ENCODE measurements around the gene GPR152. TPM values are rescaled to one million over a fixed set of nuclear protein-coding genes. Genes with fewer than 3 reads are reported as not detected.
A peak's percentile ranks its signal among the peaks of the same experiment; 100 is the strongest.

Gene GPR152
- total RNA-seq, 1 donor from 2014 or later, result not detected

DNA sequence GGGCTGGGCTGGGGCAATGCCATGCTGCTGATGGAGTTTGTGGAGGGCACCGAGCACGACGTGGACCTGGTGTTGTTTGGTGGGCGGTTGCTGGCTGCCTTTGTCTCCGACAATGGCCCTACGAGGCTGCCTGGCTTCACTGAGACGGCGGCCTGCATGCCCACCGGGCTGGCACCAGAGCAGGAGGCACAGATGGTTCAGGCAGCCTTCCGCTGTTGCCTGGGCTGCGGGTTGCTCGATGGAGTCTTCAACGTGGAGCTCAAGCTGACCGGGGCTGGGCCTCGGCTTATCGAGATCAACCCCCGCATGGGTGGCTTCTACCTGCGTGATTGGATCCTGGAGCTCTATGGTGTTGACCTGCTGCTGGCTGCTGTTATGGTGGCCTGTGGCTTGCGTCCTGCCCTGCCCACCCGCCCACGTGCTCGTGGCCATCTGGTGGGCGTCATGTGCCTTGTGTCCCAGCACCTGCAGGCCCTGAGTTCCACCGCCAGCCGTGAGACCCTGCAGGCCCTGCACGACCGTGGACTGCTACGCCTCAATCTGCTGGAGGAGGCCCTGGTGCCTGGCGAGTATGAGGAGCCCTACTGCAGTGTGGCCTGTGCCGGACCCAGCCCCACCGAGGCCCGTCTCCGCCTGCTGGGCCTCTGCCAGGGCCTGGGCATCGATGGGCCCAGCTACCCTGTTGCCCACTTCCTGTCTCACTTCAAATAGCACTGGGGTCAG is 28.5 kb downstream of the GPR152 start:
- no peak for DNase-seq (ENCODE audit: low spot score)

DNA sequence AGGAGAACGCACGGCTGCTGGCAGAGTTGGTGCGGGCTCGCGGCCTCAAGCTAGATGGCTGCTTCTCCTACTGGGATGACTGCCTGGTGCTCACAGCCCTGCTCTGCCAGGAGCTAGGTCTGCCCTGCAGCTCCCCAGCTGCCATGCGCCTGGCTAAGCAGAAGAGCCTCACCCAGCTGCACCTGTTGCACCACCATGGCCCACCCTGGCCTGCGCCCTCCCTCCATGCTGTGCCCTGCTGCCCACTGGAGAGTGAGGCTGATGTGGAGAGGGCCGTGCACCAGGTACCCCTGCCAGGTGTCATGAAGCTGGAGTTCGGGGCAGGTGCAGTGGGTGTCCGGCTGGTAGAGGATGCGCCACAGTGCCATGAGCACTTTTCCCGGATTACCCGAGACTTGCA is 29.1 kb downstream of the GPR152 start:
- no peak for DNase-seq (ENCODE audit: low spot score)

DNA sequence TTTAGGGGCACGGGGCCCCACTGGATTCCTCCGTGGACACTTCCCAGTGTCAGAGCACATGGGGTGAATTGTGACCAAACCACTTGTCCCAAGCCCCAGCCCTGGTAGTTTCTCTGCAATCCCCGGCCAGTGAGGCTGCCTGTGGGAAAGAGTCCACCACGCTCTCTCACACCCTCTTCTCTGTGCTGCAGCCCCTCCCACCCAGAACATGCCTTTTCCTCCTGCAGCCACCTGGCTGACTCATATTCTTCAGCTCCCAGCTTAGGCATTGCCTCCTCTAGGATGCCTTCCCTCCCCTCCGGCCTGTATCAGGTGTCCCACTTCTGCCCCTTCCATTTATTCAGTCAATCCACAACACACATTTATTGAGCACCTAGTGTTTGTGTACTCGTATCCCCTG is 29.6 kb downstream of the GPR152 start:
- DNase-seq (ENCODE audit: low spot score), result no peak

DNA sequence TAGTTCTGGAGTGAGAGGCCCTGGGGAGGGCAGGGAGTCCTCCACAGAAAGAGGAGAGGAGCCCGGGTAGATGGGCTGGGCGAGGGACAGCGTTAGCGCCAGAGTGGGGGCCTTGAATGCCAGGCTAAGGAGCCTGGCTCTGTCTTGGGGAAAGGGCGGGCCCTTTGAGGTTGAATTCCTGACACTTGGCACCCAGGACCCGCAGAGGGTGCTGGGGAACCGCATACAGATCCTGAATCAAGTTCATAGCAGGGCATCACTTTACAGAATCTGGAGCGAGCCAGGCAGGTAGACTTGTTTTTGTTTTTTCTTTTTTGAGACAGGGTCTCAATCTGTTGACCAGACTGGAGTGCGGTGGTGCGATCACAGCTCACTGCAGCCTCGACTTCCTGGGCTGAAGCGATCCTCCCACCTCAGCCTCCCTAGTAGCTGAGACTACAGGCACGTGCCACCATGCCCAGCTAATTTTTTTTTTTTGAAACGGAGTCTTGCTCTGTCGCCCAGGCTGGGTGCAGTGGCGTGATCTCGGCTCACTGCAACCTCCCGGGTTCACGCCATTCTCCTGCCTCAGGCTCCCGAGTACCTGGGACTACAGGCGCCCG is 31.0 kb downstream of the GPR152 start:
- DNase-seq (ENCODE audit: low spot score), result no peak

DNA sequence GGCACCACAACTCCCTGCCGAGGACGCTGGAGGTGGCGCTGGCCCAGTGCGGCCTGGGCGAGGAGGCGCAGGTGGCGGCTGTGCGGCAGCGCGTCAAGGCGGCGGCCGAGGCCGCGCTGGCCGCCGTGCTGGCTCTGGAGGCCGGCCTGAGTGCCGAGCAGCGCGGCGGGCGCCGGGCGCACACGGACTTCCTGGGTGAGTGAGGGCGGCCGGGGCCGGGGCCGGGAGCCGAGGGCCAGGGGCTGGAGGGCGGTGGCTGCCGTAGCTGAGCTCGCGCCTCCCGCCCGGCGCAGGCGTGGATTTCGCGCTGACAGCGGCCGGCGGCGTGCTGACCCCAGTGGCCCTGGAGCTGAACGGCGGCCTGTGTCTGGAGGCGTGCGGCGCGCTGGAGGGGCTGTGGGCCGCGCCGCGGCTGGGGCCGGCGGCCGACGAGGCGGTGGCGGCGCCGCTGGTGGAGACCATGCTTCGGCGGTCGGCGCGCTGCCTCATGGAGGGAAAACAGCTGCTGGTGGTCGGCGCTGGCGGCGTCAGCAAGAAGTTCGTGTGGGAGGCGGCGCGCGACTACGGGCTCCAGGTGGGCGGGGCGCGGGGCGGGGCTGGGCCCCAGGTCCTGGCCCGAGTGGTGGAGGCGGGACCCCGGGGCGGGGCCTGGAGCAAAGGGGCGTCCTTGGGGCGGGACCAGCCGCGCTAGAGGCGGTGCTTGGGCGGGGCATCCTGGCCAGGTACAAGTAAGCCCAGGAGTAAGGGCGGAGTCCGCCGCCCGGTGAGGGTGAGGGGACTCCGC is 31.7 kb downstream of the GPR152 start:
- DNase-seq (ENCODE audit: low spot score), result peak; percentile 97

DNA sequence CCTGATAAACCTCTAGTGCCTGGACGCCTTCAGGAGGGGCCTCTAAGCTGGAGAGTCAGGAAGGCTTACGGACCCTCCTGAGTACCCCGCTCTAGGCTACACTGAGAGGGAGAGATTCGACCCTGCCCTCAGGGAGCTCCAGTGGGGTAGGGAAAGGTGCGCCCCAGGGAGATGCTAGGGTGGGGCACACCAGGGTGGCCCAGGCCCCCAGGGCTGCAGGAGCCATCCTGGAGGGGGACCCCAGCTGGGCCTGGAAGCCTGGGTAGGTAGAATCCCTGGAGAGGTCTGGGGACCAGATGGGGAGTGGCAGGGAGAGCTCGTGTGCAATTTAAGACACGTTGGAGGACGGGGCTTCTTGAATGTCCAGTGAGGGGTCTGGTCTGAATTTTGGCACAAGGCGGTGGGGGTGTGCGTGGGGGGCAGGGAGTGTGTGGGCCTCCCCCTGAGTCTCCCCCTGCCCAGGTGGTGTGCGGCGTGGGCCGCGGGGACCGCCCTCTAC is 32.3 kb downstream of the GPR152 start:
- DNase-seq (ENCODE audit: low spot score), result no peak

DNA sequence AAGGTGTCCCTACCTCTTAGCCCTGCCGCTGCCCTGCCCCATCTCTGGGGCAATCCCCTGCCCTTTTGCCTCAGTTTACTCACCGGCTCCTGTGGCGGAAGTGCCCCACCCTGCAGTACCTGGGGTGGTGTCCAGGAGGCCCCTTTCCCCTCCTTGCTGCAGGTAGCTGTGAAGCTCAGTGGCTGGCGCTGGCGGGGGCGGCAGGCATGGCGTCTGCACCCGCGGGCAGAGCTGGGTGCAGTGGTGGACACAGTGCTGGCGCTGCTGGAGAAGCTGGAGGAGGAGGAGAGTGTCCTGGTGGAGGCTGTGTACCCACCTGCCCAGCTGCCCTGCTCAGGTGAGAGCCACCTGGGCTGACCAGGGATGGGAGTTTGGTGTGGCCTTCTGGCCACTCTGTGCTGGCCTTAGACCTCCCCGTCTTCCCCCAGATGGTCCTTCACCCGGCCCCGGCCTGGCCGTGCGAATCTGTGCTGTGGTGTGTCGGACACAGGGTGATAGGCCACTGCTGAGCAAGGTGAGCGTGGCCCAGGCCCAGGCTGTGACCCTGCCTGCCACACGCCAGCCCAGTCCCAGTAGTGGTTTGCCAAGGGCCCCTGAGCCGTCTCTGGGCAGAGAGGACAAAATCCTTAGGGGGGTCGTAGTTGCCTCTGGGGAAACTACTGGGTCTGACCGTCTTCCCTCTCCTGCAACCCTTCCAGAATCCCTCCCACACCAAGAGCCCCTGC is 33.0 kb downstream of the GPR152 start:
- no peak for DNase-seq (ENCODE audit: low spot score)

DNA sequence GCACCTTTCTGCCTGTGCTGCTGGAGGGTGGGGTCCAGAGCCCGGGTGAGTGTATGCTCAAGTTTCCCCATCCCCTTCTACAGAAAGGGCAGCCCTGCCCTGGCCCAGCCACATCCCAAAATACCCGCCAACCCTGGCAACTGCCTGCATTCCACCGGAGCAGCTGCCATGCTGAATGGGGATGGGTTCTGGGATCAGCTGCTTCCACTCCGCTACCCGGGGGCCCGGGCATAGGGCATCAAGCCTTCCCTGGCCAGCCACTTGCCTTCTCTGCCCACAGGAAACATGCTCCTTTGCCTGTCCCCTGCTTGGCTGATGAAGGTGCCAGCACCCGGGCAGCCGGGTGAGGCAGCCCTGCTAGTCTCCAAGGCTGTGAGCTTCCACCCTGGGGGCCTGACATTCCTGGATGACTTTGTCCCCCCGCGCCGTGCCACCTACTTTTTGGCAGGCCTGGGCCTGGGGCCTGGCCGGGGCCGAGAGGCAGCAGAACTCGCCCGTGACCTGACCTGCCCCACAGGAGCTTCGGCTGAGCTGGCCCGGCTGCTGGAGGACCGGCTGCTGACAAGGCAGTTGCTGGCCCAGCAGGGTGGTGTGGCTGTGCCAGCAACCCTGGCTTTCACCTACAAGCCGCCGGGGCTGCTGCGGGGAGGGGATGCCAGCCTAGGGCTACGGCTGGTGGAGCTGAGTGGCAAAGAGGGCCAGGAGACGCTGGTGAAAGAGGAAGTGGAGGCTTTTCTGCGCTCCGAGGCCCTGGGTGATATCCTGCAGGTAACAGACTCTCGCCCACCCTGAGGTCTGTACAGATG is 33.9 kb downstream of the GPR152 start:
- no peak for DNase-seq (ENCODE audit: low spot score)

DNA sequence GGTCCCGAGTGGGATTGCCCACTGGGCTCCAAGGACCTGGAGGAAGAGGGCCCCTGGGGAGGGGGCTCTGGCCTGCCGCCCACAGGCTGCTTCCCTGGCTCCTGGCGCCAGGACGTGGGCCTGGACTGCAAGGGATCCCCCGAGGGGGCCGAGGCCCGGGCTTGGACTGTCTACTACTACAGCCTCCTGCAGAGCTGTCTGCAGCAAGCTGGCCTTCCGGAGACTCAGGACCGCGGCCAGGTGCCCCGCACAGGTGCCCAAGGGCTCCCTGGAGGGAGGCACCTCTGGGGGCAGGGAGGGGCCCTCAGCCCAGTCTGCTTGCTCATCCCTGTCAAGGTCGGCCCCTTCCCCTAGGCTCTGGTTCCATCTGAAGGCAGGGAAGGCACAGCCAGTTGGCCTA is 35.1 kb downstream of the GPR152 start:
- DNase-seq (ENCODE audit: low spot score), result no peak

DNA sequence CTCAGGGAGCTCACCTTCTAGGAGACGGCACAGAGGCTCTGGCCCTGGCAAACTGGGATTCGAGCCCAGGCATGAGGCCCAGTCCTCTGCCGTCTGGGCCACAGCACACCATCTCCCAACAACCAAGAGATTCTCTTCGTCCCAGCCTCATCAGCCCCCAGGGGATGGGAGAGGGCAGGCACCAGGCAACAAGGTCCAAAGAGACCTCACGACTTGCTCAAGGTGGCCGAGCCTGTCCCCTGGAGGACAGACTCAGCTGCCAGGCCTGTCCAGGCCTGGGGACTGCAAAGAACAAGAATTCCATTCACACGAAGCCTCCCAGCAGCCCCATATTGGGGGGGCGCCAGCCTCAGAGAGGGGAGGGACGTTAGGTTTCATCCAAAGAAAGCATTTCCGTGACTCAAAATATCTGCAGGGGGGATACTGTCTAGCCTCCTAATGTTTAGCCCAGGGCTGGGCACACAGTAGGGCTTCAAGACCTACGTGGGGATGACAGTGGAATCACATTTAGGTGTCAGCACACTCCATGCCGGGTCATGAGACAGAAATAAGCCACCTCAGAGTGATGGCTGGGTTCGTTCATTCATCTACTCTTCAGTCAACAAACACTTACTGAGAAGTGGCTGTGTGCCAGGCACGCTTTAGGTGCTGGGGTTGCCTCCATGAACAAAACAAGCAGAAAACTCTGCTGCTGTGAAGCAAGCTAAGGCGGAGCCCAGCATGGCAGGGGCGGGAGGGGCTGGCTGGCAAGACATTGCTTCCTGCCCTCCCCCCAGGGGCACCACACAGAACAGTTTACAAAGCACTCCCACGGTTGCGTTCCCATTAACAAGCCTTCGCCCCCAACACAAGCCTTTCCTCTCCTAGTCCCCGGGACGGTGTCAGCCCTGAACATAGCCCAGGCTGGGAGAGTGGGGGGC is 35.9 kb downstream of the GPR152 start:
- DNase-seq (ENCODE audit: low spot score), result no peak

DNA sequence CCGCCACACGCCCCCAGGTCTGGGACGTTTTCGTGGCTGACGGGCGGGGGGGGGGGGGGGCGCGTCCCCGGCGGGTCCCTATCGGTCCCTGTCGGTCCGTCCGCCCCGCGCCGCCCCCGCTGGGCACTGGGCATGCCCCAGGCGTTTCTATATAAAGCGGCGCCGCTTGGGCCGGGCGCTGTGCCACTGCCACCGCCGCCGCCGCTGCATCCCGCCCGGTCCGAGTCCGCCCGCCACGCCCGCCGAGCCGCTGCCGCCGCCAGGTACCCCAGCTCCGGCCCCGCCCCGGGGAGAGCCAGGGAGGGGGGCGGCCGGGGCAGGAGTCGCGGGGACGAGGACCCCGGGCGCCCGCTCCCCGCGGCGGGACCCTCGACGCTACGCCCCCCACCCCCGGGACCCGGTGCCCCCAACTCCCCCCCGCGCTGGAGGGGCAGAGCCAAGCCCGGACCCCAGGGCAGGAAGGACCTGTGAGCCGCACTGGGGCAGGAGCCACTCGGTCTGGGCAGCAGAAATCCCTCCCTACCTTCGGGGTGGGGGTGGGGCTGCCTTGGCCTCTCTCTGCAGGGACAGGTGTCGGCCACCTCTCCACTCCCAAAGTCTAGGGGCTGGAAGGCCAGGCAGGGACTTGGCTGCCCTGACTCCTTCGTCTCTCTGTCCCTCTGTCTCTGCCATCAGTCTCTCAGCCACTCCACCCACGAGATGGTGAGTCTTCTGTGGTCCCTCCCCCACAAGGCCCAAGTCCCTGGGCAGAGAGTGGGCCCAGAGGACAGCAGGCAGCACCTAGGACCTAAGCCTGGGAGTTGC is 36.8 kb downstream of the GPR152 start, which contains the start of gene CARNS1:
CARNS1 (plus strand) TSS at position 178 of the 804 bp plus-strand sequence; CDS start at position 700, 522 bp downstream.
- DNase-seq (ENCODE audit: low spot score), result no peak

DNA sequence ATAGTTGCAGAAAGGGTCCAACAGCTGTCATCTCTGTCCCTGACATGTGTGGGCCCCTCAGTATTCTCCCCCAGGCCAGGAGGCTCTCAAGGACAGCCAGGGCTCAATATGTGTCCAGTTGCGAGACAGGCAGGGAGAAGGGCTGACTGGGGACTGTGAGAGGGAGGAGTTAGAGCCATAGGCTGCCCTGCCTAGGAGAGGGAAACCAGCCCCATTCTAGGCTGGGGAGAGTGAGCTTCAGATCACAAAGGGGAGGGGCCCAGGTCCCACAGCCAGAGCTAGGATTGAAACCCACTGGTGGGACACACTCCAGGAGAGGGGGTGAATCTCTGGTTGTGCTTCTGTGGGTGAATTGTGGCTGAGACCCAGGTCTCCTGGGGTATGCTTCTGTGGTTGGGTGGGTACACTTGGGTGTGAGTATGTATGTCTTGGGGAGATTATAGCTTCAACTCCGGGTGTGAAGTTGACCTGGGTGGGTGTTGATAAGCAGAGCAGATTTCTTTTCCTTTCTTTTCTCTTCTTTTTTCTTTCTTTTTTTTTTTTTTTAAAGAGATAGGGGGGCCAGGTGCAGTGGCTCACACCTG is 39.2 kb downstream of the GPR152 start:
- DNase-seq (ENCODE audit: low spot score), result no peak

DNA sequence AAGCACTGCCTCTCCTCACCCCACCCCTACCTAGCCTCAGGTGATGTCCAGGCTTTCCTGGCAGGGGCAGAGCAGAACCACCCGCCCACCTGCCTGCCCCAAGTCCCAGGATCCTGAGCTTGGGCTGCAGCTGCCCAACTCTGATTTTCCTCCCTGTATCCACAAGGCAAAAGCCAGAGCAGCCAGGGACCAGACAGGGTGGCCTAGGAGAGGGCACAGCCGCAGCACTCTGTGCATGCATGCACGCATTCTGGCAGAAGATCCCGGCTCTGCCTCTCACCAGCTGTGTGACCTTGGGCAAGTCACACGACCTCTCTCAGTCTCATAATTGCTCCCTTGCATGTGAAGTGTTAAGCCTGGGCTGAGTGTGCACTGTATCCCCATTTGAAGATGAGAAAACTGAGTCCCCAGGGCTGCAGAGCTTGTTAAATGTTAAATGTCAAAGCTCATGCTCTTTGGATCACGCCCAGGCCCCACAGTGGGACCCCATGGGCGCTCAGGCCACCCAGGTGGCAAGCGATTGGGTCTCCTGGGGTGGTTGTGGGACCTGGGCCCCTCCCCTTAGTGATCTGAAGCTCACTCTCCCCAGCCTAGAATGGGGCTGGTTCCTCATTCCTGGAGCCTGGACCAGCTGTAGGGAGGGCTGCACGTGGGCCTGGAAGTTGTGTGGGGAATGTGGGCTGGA is 39.9 kb downstream of the GPR152 start:
- DNase-seq (ENCODE audit: low spot score), result no peak

DNA sequence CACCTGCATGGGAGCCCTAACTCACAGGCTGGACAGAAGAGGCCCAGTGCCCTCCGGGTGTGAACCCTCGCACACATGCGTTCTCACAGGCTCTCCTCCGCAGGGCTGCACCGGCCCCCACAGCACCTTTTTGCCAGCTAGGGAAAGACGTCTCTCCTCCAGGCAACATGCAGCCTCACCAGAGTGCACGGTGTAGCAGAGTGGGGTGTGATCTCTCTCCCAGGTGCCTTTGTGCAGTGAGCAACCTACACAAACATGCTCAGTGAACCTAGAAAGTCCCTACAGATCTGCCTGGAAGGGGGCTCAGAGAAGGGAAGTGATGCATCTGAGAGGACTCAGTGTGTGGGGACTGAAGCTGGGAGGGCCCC is 40.8 kb downstream of the GPR152 start:
- DNase-seq (ENCODE audit: low spot score), result no peak

DNA sequence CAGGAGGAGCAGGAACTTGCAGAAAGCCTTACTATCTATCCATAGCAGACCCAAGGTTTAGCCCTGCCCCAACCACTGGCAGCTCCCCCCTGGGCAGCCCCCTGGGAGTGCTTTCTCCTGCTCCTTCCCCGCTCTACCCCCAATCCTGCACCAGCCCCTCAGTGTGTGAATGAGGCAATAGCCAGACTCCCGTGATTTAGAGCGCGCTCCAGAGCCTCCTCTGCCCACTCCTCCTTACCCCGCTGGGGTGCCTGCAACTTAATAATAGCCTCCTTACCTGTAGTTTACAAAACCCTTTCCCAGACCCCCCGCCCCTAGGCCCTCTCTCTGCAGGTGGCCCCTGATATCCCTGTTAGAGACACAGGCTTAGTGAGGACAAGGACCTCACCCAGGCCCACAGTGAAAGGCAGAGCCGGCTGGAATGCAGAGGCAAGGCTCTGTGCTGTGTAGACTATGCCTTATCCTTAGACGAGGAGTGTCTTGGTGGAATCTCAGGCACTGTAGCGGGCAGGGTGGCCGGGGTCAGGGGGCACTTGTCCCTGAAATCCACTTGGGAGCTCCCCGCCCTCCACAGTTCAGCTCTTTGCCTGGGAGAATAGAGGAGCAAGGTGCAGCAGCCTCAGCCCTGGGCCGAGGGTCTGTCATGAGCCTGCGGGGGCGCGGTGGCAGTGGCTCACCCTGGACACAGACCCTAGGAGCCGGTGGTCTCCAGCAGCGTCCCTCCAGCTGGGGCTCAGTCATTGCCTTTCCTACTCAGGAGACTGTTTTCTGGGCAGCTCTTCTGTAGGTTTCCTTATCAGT is 41.3 kb downstream of the GPR152 start:
- no peak for DNase-seq (ENCODE audit: low spot score)

DNA sequence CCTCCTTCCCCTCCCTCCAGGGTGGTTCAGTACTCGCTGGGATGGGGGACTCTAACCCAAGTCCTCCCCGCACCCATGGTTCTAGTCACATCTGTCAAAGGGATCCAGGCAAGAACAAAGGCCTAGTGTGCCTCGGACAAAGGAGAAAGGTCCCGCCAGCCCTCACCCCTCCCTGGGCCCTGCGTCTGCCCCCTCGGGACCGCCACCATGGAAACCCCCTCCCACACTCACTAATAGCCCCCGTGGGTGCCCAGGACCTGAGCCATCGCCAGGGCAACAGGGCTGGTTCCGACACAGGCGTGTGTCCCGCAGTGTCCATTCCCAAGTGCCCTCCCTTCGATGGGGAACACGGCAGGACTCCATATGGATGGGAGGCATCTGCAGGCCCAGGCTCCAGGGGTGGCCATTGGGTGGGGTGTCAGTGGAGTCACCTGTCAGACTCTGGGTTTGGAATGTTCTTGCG is 42.1 kb downstream of the GPR152 start:
- no peak for DNase-seq (ENCODE audit: low spot score)

DNA sequence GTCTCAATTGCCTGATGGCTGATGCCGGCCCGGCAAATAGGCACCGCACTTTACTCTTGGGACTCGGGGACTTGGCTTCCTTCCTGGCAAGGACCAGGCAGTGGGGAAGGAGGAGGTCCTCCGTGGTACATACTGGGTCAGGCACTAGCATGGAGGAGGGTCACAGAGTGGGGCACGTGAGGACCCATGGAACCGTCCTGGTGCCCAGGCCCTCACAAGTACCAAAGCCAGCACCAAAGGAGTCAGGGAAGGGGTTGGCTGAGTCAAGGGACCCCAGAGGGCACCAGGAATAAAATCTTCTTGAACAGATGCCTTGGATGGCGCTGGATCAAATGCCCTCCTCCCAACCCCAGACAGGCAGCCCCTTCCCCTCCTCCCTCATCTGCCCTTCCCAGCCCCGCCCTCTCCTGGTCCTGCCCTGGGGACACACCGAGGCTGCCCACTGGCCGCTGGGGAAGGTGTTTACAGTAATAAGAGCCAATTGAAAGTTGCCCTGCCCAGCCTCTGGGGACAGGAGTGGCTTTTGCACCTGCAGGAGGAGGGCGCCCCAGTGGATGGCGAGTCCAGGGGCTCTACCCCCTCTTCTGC is 42.7 kb downstream of the GPR152 start:
- DNase-seq (ENCODE audit: low spot score), result no peak

Measured in ureter (tissue), 1 donor.